Measurements from ENCODE around the gene ELP4. TPM values are rescaled to one million over a fixed set of nuclear protein-coding genes. Genes with fewer than 3 reads are reported as not detected.

ELP4 gene
- total RNA-seq, 1 donor from 2014 or later: 23.4 TPM

GRCh38 chr11:31824332-31824878 is 314.8 kb downstream of the ELP4 start:
- TF ChIP-seq, protein P1, sequence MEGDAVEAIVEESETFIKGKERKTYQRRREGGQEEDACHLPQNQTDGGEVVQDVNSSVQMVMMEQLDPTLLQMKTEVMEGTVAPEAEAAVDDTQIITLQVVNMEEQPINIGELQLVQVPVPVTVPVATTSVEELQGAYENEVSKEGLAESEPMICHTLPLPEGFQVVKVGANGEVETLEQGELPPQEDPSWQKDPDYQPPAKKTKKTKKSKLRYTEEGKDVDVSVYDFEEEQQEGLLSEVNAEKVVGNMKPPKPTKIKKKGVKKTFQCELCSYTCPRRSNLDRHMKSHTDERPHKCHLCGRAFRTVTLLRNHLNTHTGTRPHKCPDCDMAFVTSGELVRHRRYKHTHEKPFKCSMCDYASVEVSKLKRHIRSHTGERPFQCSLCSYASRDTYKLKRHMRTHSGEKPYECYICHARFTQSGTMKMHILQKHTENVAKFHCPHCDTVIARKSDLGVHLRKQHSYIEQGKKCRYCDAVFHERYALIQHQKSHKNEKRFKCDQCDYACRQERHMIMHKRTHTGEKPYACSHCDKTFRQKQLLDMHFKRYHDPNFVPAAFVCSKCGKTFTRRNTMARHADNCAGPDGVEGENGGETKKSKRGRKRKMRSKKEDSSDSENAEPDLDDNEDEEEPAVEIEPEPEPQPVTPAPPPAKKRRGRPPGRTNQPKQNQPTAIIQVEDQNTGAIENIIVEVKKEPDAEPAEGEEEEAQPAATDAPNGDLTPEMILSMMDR (IDR thresholded peaks at IDR 0.05; ENCODE audit: unreplicated experiment): no peak
- no peaks in the 10 kb centered on the region for H3K9me3 Mint-ChIP-seq (ENCODE audit: low read depth)
- no peak overlapping the region for H3K4me3 Mint-ChIP-seq (ENCODE audit: low read depth)
- peak overlapping the region; percentile 24 for H3K27ac Mint-ChIP-seq
- DNase-seq (ENCODE audit: low spot score, unreplicated experiment): no peak
- H3K4me1 Mint-ChIP-seq (ENCODE audit: low read depth): peaks cover 13% of the 10 kb centered on the region
- H3K27me3 Mint-ChIP-seq: peaks cover 92% of the 10 kb centered on the region
- no peaks in the 10 kb centered on the region for H3K36me3 Mint-ChIP-seq (ENCODE audit: insufficient read depth)

DNA sequence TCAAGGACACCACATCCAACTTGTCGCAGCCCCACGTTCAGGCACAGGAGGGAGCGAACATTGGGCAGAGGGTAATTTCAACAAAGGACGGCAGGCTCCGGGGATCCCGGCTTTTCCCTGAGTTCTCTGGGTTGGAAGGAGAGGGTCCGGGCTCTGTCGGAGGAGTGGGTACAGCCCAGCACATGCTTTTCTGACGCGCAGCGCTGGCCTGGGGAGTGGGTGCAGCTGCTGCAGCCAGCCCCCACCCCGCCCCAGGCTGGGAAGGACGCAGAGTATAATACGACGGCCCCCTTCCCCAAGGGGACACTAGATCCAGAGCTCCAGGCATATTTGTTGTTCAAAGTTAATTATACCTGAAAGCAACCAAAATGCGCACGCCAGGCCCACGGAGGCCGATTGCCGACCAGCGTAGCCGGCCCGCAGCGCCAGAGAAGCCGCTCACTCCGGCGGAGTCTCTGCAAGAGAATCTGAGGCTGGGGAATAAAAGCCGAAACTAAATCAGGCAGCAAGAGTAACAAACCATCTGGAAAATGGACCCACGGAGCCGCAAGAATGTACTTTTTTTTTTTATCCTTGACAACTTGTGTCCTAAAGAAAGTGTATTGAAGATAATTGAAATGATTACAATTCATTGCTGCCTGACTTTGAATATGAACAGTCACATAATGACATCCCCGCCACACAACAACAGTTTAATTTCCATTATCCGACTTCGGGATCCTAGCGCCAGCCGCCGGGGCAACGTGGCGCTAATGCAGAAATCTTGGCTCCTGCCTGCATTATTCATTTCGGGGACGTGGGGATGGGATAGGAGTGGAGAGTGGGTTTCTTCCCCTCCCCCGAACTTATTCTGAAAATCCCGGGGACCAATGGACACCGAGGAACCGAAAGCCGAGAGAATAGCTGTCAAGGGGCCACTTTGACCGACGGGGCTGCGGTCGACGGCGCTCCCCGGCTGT is 315.6 kb downstream of the ELP4 start:
- Mint-ChIP-seq H3K4me3 (ENCODE audit: low read depth) (no peak overlapping the region), H3K36me3 (ENCODE audit: insufficient read depth) (no peaks in the 10 kb centered on the region), H3K27me3 (peaks cover 92% of the 10 kb centered on the region), H3K27ac (no peak overlapping the region), H3K9me3 (ENCODE audit: low read depth) (no peaks in the 10 kb centered on the region), H3K4me1 (ENCODE audit: low read depth) (peaks cover 13% of the 10 kb centered on the region)
- no peak for DNase-seq (ENCODE audit: low spot score, unreplicated experiment)
- TF ChIP-seq, protein P1 (IDR thresholded peaks at IDR 0.05; ENCODE audit: unreplicated experiment): no peak

DNA sequence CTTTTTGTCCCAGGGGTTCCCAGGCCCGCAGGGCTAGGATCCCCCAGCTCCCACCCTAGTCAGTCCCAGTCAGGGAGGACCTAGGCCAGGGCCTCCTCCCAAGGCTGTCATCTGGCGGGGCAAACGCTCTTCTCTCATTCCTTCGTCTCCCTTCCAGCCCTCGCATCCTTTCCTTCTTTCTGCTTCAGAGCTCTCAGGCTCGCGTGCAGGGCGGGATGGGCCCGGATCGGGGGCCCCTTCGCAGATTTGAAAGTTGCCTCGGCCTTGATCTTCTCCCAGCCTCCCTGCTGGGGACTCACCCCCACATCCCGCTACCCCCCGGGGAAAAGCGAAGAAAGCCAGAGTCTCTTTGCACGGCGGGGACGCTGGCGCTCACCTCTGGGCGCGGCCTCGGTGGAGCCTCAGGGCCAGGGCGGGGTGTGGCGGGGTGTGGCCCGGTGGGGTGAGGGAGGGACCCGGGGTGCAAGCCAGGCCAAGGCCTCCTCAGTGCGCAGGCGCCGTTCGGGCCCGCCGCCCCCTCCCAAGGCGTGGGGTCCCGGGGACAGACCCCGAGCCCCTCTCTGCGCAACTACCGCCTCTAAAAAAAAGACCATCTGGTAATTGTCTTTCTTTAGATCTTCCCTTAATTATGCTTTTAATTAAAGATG is 316.4 kb downstream of the ELP4 start:
- no peaks in the 10 kb centered on the region for H3K9me3 Mint-ChIP-seq (ENCODE audit: low read depth)
- no peaks in the 10 kb centered on the region for H3K36me3 Mint-ChIP-seq (ENCODE audit: insufficient read depth)
- H3K4me3 Mint-ChIP-seq (ENCODE audit: low read depth): no peak overlapping the region
- H3K4me1 Mint-ChIP-seq (ENCODE audit: low read depth): peaks cover 13% of the 10 kb centered on the region
- TF ChIP-seq, protein P1 (IDR thresholded peaks at IDR 0.05; ENCODE audit: unreplicated experiment): no peak
- H3K27me3 Mint-ChIP-seq: peaks cover 92% of the 10 kb centered on the region
- H3K27ac Mint-ChIP-seq: no peak overlapping the region
- DNase-seq (ENCODE audit: low spot score, unreplicated experiment): no peak

DNA sequence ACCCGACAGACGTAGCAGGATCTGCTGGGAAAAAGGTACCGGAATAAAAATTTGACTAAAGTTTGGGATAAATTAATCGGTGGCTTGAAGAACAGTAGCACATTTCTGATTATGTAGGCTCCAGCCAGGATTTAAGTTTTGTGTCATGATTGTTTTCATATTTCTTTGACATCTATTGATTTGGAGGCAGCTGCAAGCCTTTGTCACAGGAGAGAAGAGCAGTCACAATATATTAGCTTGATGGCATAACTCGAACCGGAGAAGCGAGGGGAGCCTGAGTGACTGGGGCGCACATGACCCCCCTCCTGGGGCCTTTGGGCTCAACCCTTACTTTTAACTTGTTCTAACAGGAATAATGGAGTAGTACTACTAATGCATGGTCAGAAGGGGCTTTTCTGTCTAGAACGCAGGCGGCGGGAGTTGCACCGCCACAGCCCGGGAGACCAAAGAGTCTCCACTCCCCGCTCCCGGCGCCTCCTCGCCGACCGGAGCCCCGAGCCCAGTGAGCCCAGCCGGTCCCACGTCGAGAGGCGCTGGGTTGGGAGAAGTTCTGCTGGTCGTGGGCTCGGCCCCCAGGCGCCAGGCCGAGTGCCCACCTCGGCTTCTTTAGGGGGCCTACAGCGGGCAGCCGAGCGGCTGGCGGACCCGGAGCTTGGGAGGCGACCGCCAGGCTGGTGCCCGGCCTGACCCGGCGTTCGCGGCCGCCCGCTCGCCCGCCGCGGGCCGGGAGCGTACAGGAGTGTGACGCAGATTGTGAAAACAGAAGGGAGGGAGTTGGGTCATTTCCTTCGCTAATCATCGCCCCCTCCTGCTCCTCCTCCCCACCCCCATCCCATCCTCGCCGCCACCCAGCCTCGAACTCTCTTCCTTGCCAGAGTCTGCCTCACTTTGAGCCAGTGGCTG is 317.2 kb downstream of the ELP4 start:
- peak; percentile 12 for DNase-seq (ENCODE audit: low spot score, unreplicated experiment)
- H3K27me3 Mint-ChIP-seq: peaks cover 87% of the 10 kb centered on the region
- H3K9me3 Mint-ChIP-seq (ENCODE audit: low read depth): no peaks in the 10 kb centered on the region
- H3K4me3 Mint-ChIP-seq (ENCODE audit: low read depth): no peak overlapping the region
- TF ChIP-seq, protein P1 (IDR thresholded peaks at IDR 0.05; ENCODE audit: unreplicated experiment): no peak
- peak overlapping the region; percentile 56 for H3K27ac Mint-ChIP-seq
- H3K36me3 Mint-ChIP-seq (ENCODE audit: insufficient read depth): no peaks in the 10 kb centered on the region
- peaks cover 13% of the 10 kb centered on the region for H3K4me1 Mint-ChIP-seq (ENCODE audit: low read depth)

Data from progenitor cell of endocrine pancreas (in vitro differentiated cells).